Measurements from ENCODE around the gene CDK6.

CDK6 gene

GRCh38 chr7:92602352-92603088, 233.9 kb downstream of the CDK6 start:
- Mint-ChIP-seq H3K4me3 (no peak overlapping the region), H3K27ac (no peak overlapping the region), H3K4me1 (ENCODE audit: low read depth) (no peaks in the 10 kb centered on the region), H3K36me3 (ENCODE audit: low read depth) (no peaks in the 10 kb centered on the region), H3K27me3 (no peaks in the 10 kb centered on the region), H3K9me3 (no peaks in the 10 kb centered on the region)
- intact Hi-C loops (cut with micrococcal nuclease), result no loop called here

- Mint-ChIP-seq H3K4me1 (ENCODE audit: low read depth) (no peaks in the 10 kb centered on the region), H3K9me3 (no peaks in the 10 kb centered on the region), H3K4me3 (no peak overlapping the region), H3K36me3 (ENCODE audit: low read depth) (no peaks in the 10 kb centered on the region), H3K27ac (no peak overlapping the region), H3K27me3 (no peaks in the 10 kb centered on the region)
- intact Hi-C loops (cut with micrococcal nuclease), result no loop called here
These were observed 237.9 kb downstream of the CDK6 start for GRCh38 chr7:92598310-92598981.

- H3K4me1 Mint-ChIP-seq (ENCODE audit: low read depth), result no peaks in the 10 kb centered on the region
- no peak overlapping the region for H3K4me3 Mint-ChIP-seq
- H3K36me3 Mint-ChIP-seq (ENCODE audit: low read depth), result peaks cover under 1% of the 10 kb centered on the region
- peaks cover 10% of the 10 kb centered on the region for H3K27me3 Mint-ChIP-seq
- H3K27ac Mint-ChIP-seq, result no peak overlapping the region
- intact Hi-C loops (cut with micrococcal nuclease), result no loop called here
- no peaks in the 10 kb centered on the region for H3K9me3 Mint-ChIP-seq
These were observed 241.1 kb downstream of the CDK6 start for GRCh38 chr7:92595281-92595680.

GRCh38 chr7:92594746-92595145, 241.6 kb downstream of the CDK6 start:
- Mint-ChIP-seq H3K27ac (no peak overlapping the region), H3K27me3 (peaks cover 10% of the 10 kb centered on the region), H3K4me3 (no peak overlapping the region), H3K9me3 (no peaks in the 10 kb centered on the region), H3K36me3 (ENCODE audit: low read depth) (peaks cover 5% of the 10 kb centered on the region), H3K4me1 (ENCODE audit: low read depth) (no peaks in the 10 kb centered on the region)
- intact Hi-C loops (cut with micrococcal nuclease), result no loop called here

- intact Hi-C loops (cut with micrococcal nuclease), result loop anchor here (1.0 kb wide), 1 partner anchor 63 kb away; the partner anchor contains the start of genes PEX1 and RBM48
- Mint-ChIP-seq H3K4me3 (peak overlapping the region; percentile 98), H3K27me3 (peaks cover 10% of the 10 kb centered on the region), H3K27ac (peak overlapping the region; percentile 95), H3K4me1 (ENCODE audit: low read depth) (peaks cover 29% of the 10 kb centered on the region), H3K9me3 (no peaks in the 10 kb centered on the region), H3K36me3 (ENCODE audit: low read depth) (peaks cover 16% of the 10 kb centered on the region)
These were observed 245.6 kb downstream of the CDK6 start for GRCh38 chr7:92590711-92591310.

- Mint-ChIP-seq H3K9me3 (no peaks in the 10 kb centered on the region), H3K4me3 (peak overlapping the region; percentile 98), H3K36me3 (ENCODE audit: low read depth) (peaks cover 16% of the 10 kb centered on the region), H3K4me1 (ENCODE audit: low read depth) (peaks cover 29% of the 10 kb centered on the region), H3K27ac (peak overlapping the region; percentile 95), H3K27me3 (peaks cover 10% of the 10 kb centered on the region)
- intact Hi-C loops (cut with micrococcal nuclease), result loop anchor here (5.0 kb wide), 1 partner anchor 342 kb away; the partner anchor contains the start of genes ANKIB1 and KRIT1
These were observed 247.3 kb downstream of the CDK6 start for GRCh38 chr7:92589056-92589455.

GRCh38 chr7:92588561-92588960, 247.8 kb downstream of the CDK6 start:
- no peak overlapping the region for H3K27ac Mint-ChIP-seq
- H3K4me3 Mint-ChIP-seq, result peak overlapping the region; percentile 18
- intact Hi-C loops (cut with micrococcal nuclease), result loop anchor here (5.0 kb wide), 1 partner anchor 341 kb away; the partner anchor contains the start of genes ANKIB1 and KRIT1
- H3K9me3 Mint-ChIP-seq, result no peaks in the 10 kb centered on the region
- H3K36me3 Mint-ChIP-seq (ENCODE audit: low read depth), result peaks cover 16% of the 10 kb centered on the region
- H3K27me3 Mint-ChIP-seq, result peaks cover 10% of the 10 kb centered on the region
- peaks cover 29% of the 10 kb centered on the region for H3K4me1 Mint-ChIP-seq (ENCODE audit: low read depth)

- Mint-ChIP-seq H3K36me3 (ENCODE audit: low read depth) (peaks cover 16% of the 10 kb centered on the region), H3K4me1 (ENCODE audit: low read depth) (peaks cover 29% of the 10 kb centered on the region), H3K4me3 (no peak overlapping the region), H3K27ac (no peak overlapping the region), H3K27me3 (peaks cover 6% of the 10 kb centered on the region), H3K9me3 (no peaks in the 10 kb centered on the region)
- intact Hi-C loops (cut with micrococcal nuclease), result loop anchor here (5.0 kb wide), 1 partner anchor 340 kb away; the partner anchor contains the start of genes ANKIB1 and KRIT1
These were observed 249.5 kb downstream of the CDK6 start for GRCh38 chr7:92586841-92587240.

- Mint-ChIP-seq H3K27ac (no peak overlapping the region), H3K4me1 (ENCODE audit: low read depth) (peaks cover 29% of the 10 kb centered on the region), H3K4me3 (no peak overlapping the region), H3K27me3 (peaks cover 2% of the 10 kb centered on the region), H3K9me3 (no peaks in the 10 kb centered on the region), H3K36me3 (ENCODE audit: low read depth) (peaks cover 16% of the 10 kb centered on the region)
- intact Hi-C loops (cut with micrococcal nuclease), result loop anchor here (5.0 kb wide), 1 partner anchor 339 kb away; the partner anchor contains the start of genes ANKIB1 and KRIT1
These were observed 250.0 kb downstream of the CDK6 start for GRCh38 chr7:92586403-92586802.

GRCh38 chr7:92584953-92585352, 251.4 kb downstream of the CDK6 start:
- H3K4me1 Mint-ChIP-seq (ENCODE audit: low read depth), result peaks cover 29% of the 10 kb centered on the region
- H3K4me3 Mint-ChIP-seq, result no peak overlapping the region
- no peak overlapping the region for H3K27ac Mint-ChIP-seq
- H3K27me3 Mint-ChIP-seq, result no peaks in the 10 kb centered on the region
- no peaks in the 10 kb centered on the region for H3K9me3 Mint-ChIP-seq
- peaks cover 21% of the 10 kb centered on the region for H3K36me3 Mint-ChIP-seq (ENCODE audit: low read depth)
- intact Hi-C loops (cut with micrococcal nuclease), result loop anchor here (5.0 kb wide), 1 partner anchor 338 kb away; the partner anchor contains the start of genes ANKIB1 and KRIT1

GRCh38 chr7:92582948-92583347, 253.4 kb downstream of the CDK6 start:
- H3K9me3 Mint-ChIP-seq, result no peaks in the 10 kb centered on the region
- intact Hi-C loops (cut with micrococcal nuclease), result no loop called here
- H3K36me3 Mint-ChIP-seq (ENCODE audit: low read depth), result peaks cover 34% of the 10 kb centered on the region
- H3K4me1 Mint-ChIP-seq (ENCODE audit: low read depth), result peaks cover 13% of the 10 kb centered on the region
- H3K27me3 Mint-ChIP-seq, result no peaks in the 10 kb centered on the region
- no peak overlapping the region for H3K4me3 Mint-ChIP-seq
- no peak overlapping the region for H3K27ac Mint-ChIP-seq

GRCh38 chr7:92576296-92576695, 260.1 kb downstream of the CDK6 start:
- Mint-ChIP-seq H3K27ac (no peak overlapping the region), H3K9me3 (no peaks in the 10 kb centered on the region), H3K4me1 (ENCODE audit: low read depth) (no peaks in the 10 kb centered on the region), H3K27me3 (no peaks in the 10 kb centered on the region), H3K36me3 (ENCODE audit: low read depth) (peaks cover 69% of the 10 kb centered on the region), H3K4me3 (no peak overlapping the region)
- intact Hi-C loops (cut with micrococcal nuclease), result loop anchor here (10.0 kb wide), 1 partner anchor 81 kb away; no protein-coding TSS in a partner anchor

GRCh38 chr7:92569137-92569536, 267.2 kb downstream of the CDK6 start:
- Mint-ChIP-seq H3K4me1 (ENCODE audit: low read depth) (no peaks in the 10 kb centered on the region), H3K27ac (no peak overlapping the region), H3K9me3 (no peaks in the 10 kb centered on the region), H3K36me3 (ENCODE audit: low read depth) (peaks cover 80% of the 10 kb centered on the region), H3K4me3 (no peak overlapping the region), H3K27me3 (no peaks in the 10 kb centered on the region)
- intact Hi-C loops (cut with micrococcal nuclease), result no loop called here

- Mint-ChIP-seq H3K27ac (no peak overlapping the region), H3K9me3 (no peaks in the 10 kb centered on the region), H3K4me3 (no peak overlapping the region), H3K4me1 (ENCODE audit: low read depth) (no peaks in the 10 kb centered on the region), H3K36me3 (ENCODE audit: low read depth) (peaks cover 89% of the 10 kb centered on the region), H3K27me3 (no peaks in the 10 kb centered on the region)
- intact Hi-C loops (cut with micrococcal nuclease), result no loop called here
These were observed 268.9 kb downstream of the CDK6 start for GRCh38 chr7:92567460-92567859.

Measured in dendritic cell treated with granulocyte-macrophage colony-stimulating factor and Interleukin-4, amounts not matched to agents 40 ng/mL and 50 ng/mL, for 4 days (primary cell).